BLaER1 treated with 17β-estradiol and CSF1 and Interleukin-3, amounts not matched to agents 10 nM and 100 nM (cell line): ENCODE data around the gene CDIP1.

Experiments
- H3K27ac ChIP-seq, 11 experiments: shearing (Covaris generic); formaldehyde crosslinking; 2 replicates each; pipeline ENCODE4 v1.8.1; 2022
- H3K27me3 ChIP-seq, 11 experiments: shearing (Covaris generic); formaldehyde crosslinking; 2 replicates each; pipeline ENCODE4 v1.8.1; 2022
- H3K36me3 ChIP-seq, 11 experiments: shearing (Covaris generic); formaldehyde crosslinking; 2 replicates each; pipeline ENCODE4 v1.8.1; 2022
- H3K4me1 ChIP-seq, 10 experiments: shearing (Covaris generic); formaldehyde crosslinking; 2 replicates each; pipeline ENCODE4 v1.8.1; 2022
- H3K4me2 ChIP-seq, 11 experiments: shearing (Covaris generic); formaldehyde crosslinking; 2 replicates each; pipeline ENCODE4 v1.8.1; 2022
- H3K4me3 ChIP-seq, 10 experiments: shearing (Covaris generic); formaldehyde crosslinking; 2 replicates each; pipeline ENCODE4 v1.8.1; 2022
- H3K9ac ChIP-seq, 11 experiments: shearing (Covaris generic); formaldehyde crosslinking; 2 replicates each; pipeline ENCODE4 v1.8.1; 2022
- H3K9me3 ChIP-seq, 11 experiments: shearing (Covaris generic); formaldehyde crosslinking; replicated peaks in 1 of 11; 2 replicates each; pipeline ENCODE4 v1.8.1; 2022
- H4K20me1 ChIP-seq, 11 experiments: shearing (Covaris generic); formaldehyde crosslinking; 2 replicates each; pipeline ENCODE4 v1.8.1; 2022
- Cebpa-rat ChIP-seq, 11 experiments: shearing (Covaris generic); IDR thresholded peaks; 2 replicates each; pipeline ENCODE4 v1.8.1; 2022

CDIP1 gene

DNA sequence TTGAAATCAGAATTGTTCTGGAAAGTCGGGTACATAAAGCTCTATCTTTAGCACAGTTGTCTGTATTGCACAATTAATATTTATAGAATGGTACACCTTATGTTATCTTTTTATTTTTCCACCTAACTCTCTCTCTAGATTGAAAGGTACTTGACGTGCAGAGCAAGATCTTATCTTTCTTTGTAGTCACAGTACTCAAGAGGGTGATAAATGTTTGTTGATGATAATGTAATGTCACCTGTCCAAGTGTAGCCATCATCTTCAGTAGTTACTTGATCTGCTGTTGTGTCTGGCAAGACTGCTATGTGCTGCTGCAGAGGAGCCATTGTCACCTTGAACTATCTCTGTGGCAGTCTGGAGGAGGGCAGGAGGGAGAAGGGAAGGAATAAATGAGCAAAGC, 57.0 kb downstream of the CDIP1 start:
- no peak overlapping the region for H3K9ac ChIP-seq
- H3K4me1 ChIP-seq, result peaks cover 15 to 42% (median 30%) of the 10 kb centered on the region in 10 experiments
- peaks cover 38 to 94% (median 80%) of the 10 kb centered on the region in 11 experiments; a peak in 21 of 22 replicates for H4K20me1 ChIP-seq
- H3K4me2 ChIP-seq, result peak overlapping the region in 1 of 11 experiments; percentile 15; a peak in 1 of 22 replicates
- H3K36me3 ChIP-seq, result peaks cover 31 to 57% (median 37%) of the 10 kb centered on the region in 11 experiments
- no peaks in the 10 kb centered on the region for H3K9me3 ChIP-seq
- no peak for TF ChIP-seq Cebpa-rat (IDR thresholded peaks at IDR 0.05)
- no peak overlapping the region for H3K27ac ChIP-seq
- no peaks in the 10 kb centered on the region for H3K27me3 ChIP-seq
- H3K4me3 ChIP-seq, result no peak overlapping the region

DNA sequence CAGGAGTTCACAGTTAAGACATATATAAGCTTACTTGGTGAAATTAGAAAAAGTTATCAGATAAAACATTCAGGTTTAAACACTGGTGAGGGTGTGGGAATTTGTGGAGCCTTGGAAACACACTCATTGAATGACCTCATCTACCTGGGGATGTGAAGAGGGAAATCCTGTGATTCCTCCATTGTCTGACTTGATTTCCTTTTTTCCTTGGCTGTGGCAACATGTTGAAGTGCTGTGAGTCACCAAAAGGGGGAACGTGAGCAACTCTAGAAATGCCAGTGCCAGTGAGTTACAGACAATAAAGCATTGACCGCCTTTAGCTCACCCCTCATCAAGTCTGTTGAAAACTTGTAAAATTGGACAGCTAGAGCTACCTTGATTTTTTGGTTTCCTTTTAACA, 60.6 kb downstream of the CDIP1 start:
- H3K36me3 ChIP-seq, result peaks cover 0 to 22% (median 3%) of the 10 kb centered on the region in 11 experiments; a peak in 8 of 22 replicates
- peaks cover 0 to 10% (median 0%) of the 10 kb centered on the region in 11 experiments; a peak in 3 of 22 replicates for H3K9me3 ChIP-seq
- H3K27ac ChIP-seq, result peak overlapping the region in 1 of 11 experiments; percentile 90; a peak in 2 of 22 replicates
- H3K4me3 ChIP-seq, result peak overlapping the region in 9 of 10 experiments; percentile 83 to 99 (median 90); a peak in 11 of 20 replicates
- H3K9ac ChIP-seq, result peak overlapping the region in 8 of 11 experiments; percentile 31 to 92 (median 90); a peak in 7 of 22 replicates
- peaks cover 30 to 66% (median 53%) of the 10 kb centered on the region in 11 experiments; a peak in 21 of 22 replicates for H4K20me1 ChIP-seq
- H3K4me2 ChIP-seq, result peak overlapping the region; percentile 80 to 98 (median 95)
- no peak for TF ChIP-seq Cebpa-rat (IDR thresholded peaks at IDR 0.05)
- H3K27me3 ChIP-seq, result no peaks in the 10 kb centered on the region
- H3K4me1 ChIP-seq, result peaks cover 45 to 54% (median 51%) of the 10 kb centered on the region in 10 experiments

DNA sequence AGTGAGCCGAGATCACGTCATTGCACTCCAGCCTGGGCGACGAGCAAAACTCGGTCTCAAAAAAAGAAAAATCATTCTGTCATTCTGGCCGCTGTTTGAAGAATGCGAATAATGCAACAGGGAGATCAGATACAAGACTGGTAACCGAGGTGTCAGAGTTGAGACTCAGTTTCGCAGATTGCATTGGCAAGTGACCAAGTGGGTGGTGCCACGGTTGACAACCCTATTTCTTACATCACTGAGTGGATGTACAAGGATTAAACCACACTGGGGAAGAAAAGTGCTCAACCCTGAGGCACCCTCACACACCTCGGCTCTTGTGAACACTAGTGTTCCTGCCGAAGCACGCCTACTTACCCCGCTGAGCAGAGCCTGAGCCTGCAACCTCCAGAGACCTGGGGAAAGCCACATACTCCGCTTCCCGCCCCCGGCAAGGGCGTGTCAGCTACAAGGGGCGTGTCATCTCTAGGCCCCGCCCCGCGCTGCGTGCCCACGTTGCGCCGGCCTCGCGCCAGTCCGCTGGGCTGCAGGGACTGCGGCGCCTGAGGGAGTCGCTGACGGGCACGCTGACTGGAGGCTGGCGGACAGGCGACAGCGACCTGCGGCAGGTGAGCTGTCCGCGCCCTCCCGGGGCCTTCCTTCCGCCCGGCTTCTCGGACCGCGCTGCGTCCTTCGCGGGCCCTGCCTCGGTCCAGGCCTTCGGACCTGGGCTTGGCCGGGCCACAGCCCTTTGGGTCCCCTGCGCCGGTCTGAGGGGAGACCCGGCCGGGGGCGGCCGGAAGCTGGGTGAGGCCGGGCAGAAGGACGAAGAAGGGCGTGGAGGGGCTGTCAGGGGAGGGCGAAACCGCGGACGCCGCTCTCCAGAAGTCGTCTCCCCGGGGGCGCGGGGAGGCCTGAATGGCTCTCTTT, 62.4 kb downstream of the CDIP1 start, which contains the start of gene HMOX2:
TSS of gene HMOX2 (plus strand) at position 519 of the 909 bp plus-strand sequence. CDS start 29,127 bp downstream, outside the sequence.
- Histone ChIP-seq H4K20me1 (peaks cover 11 to 48% (median 35%) of the 10 kb centered on the region in 11 experiments; a peak in 17 of 22 replicates), H3K4me1 (peaks cover 47 to 56% (median 52%) of the 10 kb centered on the region in 10 experiments), H3K4me2 (peak within 1 kb of the TSS; percentile 80 to 98 (median 95)), H3K36me3 (peaks cover 0 to 25% (median 4%) of the 10 kb centered on the region in 11 experiments; a peak in 9 of 22 replicates), H3K27ac (peak within 1 kb of the TSS; percentile 67 to 93 (median 90)), H3K27me3 (no peaks in the 10 kb centered on the region), H3K9ac (peak within 1 kb of the TSS; percentile 81 to 92 (median 90)), H3K4me3 (peak within 1 kb of the TSS; percentile 83 to 99 (median 90)), H3K9me3 (peaks cover 0 to 10% (median 0%) of the 10 kb centered on the region in 11 experiments; a peak in 3 of 22 replicates)
- 0 out of 22 replicates have a peak, but pooled peaks of 1 of the 11 experiments have one; percentile 40 for TF ChIP-seq Cebpa-rat (IDR thresholded peaks at IDR 0.05)

DNA sequence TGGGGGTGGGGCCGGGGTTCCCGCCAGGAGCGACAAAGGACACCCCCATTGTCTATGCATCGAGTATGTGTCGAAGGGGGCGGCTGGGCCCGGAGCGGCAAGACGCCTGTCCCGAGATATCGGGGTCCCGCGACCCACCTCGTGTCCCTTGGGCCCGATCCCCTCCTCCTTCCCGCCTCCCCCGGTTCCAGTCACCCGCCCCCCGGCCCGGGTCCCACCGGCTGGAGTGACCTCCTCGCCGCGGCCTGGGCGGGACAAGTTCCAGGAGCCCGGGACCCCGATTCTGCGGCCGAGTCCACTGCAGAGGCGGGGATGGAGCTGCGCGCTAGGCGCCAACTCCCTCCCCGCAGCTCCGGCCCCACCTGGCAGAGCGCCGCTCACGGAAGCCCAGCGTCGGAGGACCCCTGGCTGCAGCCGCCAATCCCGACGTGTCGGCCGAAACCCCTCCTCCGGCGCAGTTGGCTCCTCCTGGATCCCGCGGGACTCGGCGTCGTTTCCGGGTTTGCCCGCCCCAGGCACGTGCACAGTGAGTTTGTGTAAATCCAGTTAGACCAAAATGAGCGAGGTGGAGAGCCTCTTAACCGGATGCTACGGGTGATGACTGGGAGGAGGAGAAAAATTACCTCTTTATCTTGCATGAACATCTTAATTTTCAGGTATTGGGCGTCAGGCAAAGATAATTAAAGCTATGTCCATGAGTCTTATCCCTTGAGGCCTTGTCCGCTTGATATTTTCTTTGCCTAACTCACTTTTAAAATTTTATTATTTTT, 64.2 kb downstream of the CDIP1 start, which contains the start of gene NMRAL1:
TSS of gene NMRAL1 (minus strand) at position 434 of the 770 bp plus-strand sequence. CDS start 493 bp downstream, outside the sequence.
- peak within 1 kb of the TSS; percentile 87 to 92 (median 89) for H3K9ac ChIP-seq
- peak within 1 kb of the TSS; percentile 72 to 93 (median 90); a peak in 21 of 22 replicates for H3K27ac ChIP-seq
- H4K20me1 ChIP-seq, result peaks cover 11 to 30% (median 18%) of the 10 kb centered on the region in 11 experiments; a peak in 16 of 22 replicates
- no peaks in the 10 kb centered on the region for H3K27me3 ChIP-seq
- H3K36me3 ChIP-seq, result peaks cover 5 to 30% (median 18%) of the 10 kb centered on the region in 11 experiments
- H3K4me1 ChIP-seq, result peaks cover 47 to 61% (median 52%) of the 10 kb centered on the region in 10 experiments
- peak within 1 kb of the TSS; percentile 80 to 98 (median 95) for H3K4me2 ChIP-seq
- no peak for TF ChIP-seq Cebpa-rat (IDR thresholded peaks at IDR 0.05)
- H3K4me3 ChIP-seq, result peak within 1 kb of the TSS; percentile 75 to 87 (median 80)
- peaks cover 0 to 10% (median 0%) of the 10 kb centered on the region in 11 experiments; a peak in 3 of 22 replicates for H3K9me3 ChIP-seq

- Histone ChIP-seq H3K9me3 (peaks cover 0 to 10% (median 0%) of the 10 kb centered on the region in 11 experiments; a peak in 3 of 22 replicates), H3K4me2 (peak overlapping the region; percentile 80 to 98 (median 95)), H3K27me3 (no peaks in the 10 kb centered on the region), H3K4me1 (peaks cover 37 to 50% (median 43%) of the 10 kb centered on the region in 10 experiments), H3K9ac (peak overlapping the region in 1 of 11 experiments; percentile 6; a peak in 1 of 22 replicates), H3K36me3 (peaks cover 20 to 39% (median 26%) of the 10 kb centered on the region in 11 experiments), H4K20me1 (peaks cover 0 to 15% (median 5%) of the 10 kb centered on the region in 11 experiments; a peak in 7 of 22 replicates), H3K4me3 (peak overlapping the region in 4 of 10 experiments; percentile 29 to 87 (median 77); a peak in 7 of 20 replicates), H3K27ac (no peak overlapping the region)
- TF ChIP-seq Cebpa-rat (IDR thresholded peaks at IDR 0.05), result no peak
Measured at GRCh38 chr16:4472880-4473279, 65.7 kb downstream of the CDIP1 start.

GRCh38 chr16:4471869-4472268, 66.7 kb downstream of the CDIP1 start:
- peaks cover 30 to 43% (median 34%) of the 10 kb centered on the region in 10 experiments for H3K4me1 ChIP-seq
- H3K27ac ChIP-seq, result no peak overlapping the region
- peaks cover 0 to 10% (median 0%) of the 10 kb centered on the region in 11 experiments; a peak in 3 of 22 replicates for H3K9me3 ChIP-seq
- H3K36me3 ChIP-seq, result peaks cover 30 to 49% (median 36%) of the 10 kb centered on the region in 11 experiments
- peaks cover 0 to 6% (median 0%) of the 10 kb centered on the region in 11 experiments; a peak in 3 of 22 replicates for H4K20me1 ChIP-seq
- H3K4me2 ChIP-seq, result no peak overlapping the region
- H3K27me3 ChIP-seq, result no peaks in the 10 kb centered on the region
- H3K4me3 ChIP-seq, result no peak overlapping the region
- 0 out of 22 replicates have a peak overlapping the region, but pooled peaks of 1 of the 11 experiments have one; percentile 21 for H3K9ac ChIP-seq
- no peak for TF ChIP-seq Cebpa-rat (IDR thresholded peaks at IDR 0.05)

DNA sequence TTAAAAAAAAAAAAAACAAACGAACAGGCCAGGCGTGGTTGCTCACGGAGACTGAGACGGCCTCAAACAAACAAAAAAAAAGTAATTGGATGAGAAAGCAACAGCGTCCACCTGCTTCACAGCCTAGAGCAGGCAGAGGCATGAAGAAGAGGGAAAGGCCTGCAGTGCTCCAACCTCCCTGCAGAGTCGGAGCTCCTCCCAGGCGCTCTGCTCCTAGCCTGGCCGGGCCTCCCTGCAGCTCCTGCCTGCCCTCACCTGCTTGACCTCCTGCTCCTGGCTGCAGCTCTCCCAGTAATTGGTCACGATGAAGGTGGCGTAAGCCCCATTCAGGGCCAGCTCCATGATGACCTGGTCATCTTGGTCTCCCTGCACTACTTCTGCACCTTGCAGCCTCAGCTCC, 69.6 kb downstream of the CDIP1 start:
- H3K4me2 ChIP-seq, result no peak overlapping the region
- no peaks in the 10 kb centered on the region for H3K27me3 ChIP-seq
- 0 out of 22 replicates have a peak overlapping the region, but pooled peaks of 1 of the 11 experiments have one; percentile 18 for H3K9ac ChIP-seq
- H3K4me1 ChIP-seq, result peaks cover 13 to 56% (median 39%) of the 10 kb centered on the region in 10 experiments
- no peak overlapping the region for H3K4me3 ChIP-seq
- H3K36me3 ChIP-seq, result peaks cover 59 to 78% (median 64%) of the 10 kb centered on the region in 11 experiments
- H4K20me1 ChIP-seq, result peaks cover 0 to 6% (median 0%) of the 10 kb centered on the region in 11 experiments; a peak in 1 of 22 replicates
- H3K9me3 ChIP-seq, result no peaks in the 10 kb centered on the region
- H3K27ac ChIP-seq, result no peak overlapping the region; a peak in 1 of 22 replicates
- TF ChIP-seq Cebpa-rat (IDR thresholded peaks at IDR 0.05), result no peak
